HepG2 (cell line): ENCODE data around the gene TFF2. TPM values are rescaled to one million over a fixed set of nuclear protein-coding genes. Genes with fewer than 3 reads are reported as not detected.

Experiments
- ATAC-seq: fragments of 200-7000 bp; cut with Tn5 transposase; 3 replicates; pipeline ENCODE4 v1.9.1; 2020; ENCODE audit warnings: mild to moderate bottlenecking, moderate library complexity
- BruUV-seq: library from RNA; stranded (reverse); fragments of 400-500 nt; replicated peaks from 2 replicates; lab custom pipeline; 2021; lab: Mats Ljungman, UMichigan
- CTCF ChIA-PET: fragments of 300-600 bp; formaldehyde crosslinking; extraction: SDS; loops from one replicate; lab custom pipeline; 2021; ENCODE audit warnings: low total read pairs, inconsistent platforms, low intra/inter-chr PET ratio; lab: Yijun Ruan, JAX
- POLR2A ChIA-PET: fragments of 350-600 bp; sonication (Branson Sonifier 250); formaldehyde crosslinking; loops from one replicate; lab custom pipeline; 2020; ENCODE audit warnings: antibody characterized with exemption, inconsistent platforms; lab: Yijun Ruan, JAX
- DNase-seq: peaks from one replicate; pipeline ENCODE4 v3.0.0-alpha.2; 2015; ENCODE audit warnings: low spot score
- FAIRE-seq: peaks from 3 replicates; lab custom pipeline; 2011; peaks lifted over from hg19 to GRCh38; lab: Jason Lieb, UNC
- H2AFZ ChIP-seq: one replicate; pipeline ENCODE4 v1.6.1; 2011; ENCODE audit warnings: low read length, inconsistent platforms
- H3K27ac ChIP-seq: fragments of 300-600 bp; 3 replicates; pipeline ENCODE4 v1.8.0; 2011; ENCODE audit warnings: mixed run types, mild to moderate bottlenecking, mixed read lengths, low read length, inconsistent platforms; ENCODE audit not compliant: insufficient read depth; ENCODE audit errors: extremely low read length
- H3K27me3 ChIP-seq, 2 experiments: fragments of 200-600 bp in 1 of 2; 2 replicates in 1 of 2; 3 replicates in 1 of 2; pipeline versions ENCODE4 v1.6.0 to v1.8.0; 2011; ENCODE audit warnings: low read length in 2 of 2, mild to moderate bottlenecking in 2 of 2, moderate library complexity in 2 of 2, inconsistent platforms in 1 of 2; ENCODE audit not compliant: insufficient read depth in 2 of 2, control insufficient read depth in 1 of 2
- H3K36me3 ChIP-seq, 2 experiments: fragments of 200-600 bp in 1 of 2; replicated peaks in 1 of 2; 2 replicates in 1 of 2; 3 replicates in 1 of 2; pipeline versions ENCODE4 v1.5.1 to v1.8.0; 2011; ENCODE audit warnings: low read length in 2 of 2, inconsistent platforms in 1 of 2; ENCODE audit not compliant: insufficient read depth in 2 of 2, control insufficient read depth in 1 of 2
- H3K4me1 ChIP-seq: 2 replicates; pipeline ENCODE4 v1.5.1; 2012; ENCODE audit warnings: low read length, inconsistent platforms; ENCODE audit not compliant: insufficient read depth
- H3K4me2 ChIP-seq: 2 replicates; pipeline ENCODE4 v1.6.0; 2011; ENCODE audit warnings: low read depth, low read length, inconsistent platforms
- H3K4me3 ChIP-seq, 3 experiments: fragments of 200-600 bp in 1 of 3; sonication (generic), shearing (Covaris generic) in 1 of 3; replicated peaks in 1 of 3; 2 replicates each; pipeline ENCODE4 v1.5.1; 2011 to 2016; ENCODE audit warnings: low read length in 3 of 3, inconsistent platforms in 2 of 3, low read depth in 2 of 3, mild to moderate bottlenecking in 2 of 3, control low read depth in 1 of 3, mixed read lengths in 1 of 3; ENCODE audit not compliant: insufficient read depth in 1 of 3
- H3K79me2 ChIP-seq: one replicate; pipeline ENCODE4 v1.6.1; 2011; ENCODE audit warnings: low read length, inconsistent platforms; ENCODE audit not compliant: insufficient read depth
- H3K9ac ChIP-seq: 2 replicates; pipeline ENCODE4 v1.6.0; 2011; ENCODE audit warnings: mild to moderate bottlenecking, low read depth, low read length, inconsistent platforms; ENCODE audit not compliant: insufficient read depth
- H3K9me3 ChIP-seq: 2 replicates; pipeline ENCODE4 v1.5.1; 2012; ENCODE audit warnings: mild to moderate bottlenecking, low read length
- H4K20me1 ChIP-seq: 2 replicates; pipeline ENCODE4 v1.6.0; 2011; ENCODE audit warnings: inconsistent platforms, mild to moderate bottlenecking, low read length, moderate library complexity; ENCODE audit not compliant: insufficient read depth
- KLF9 ChIP-seq: IDR thresholded peaks from 2 replicates; pipeline ENCODE4 v1.6.1; 2016; ENCODE audit warnings: low read depth
- NBN ChIP-seq: fragments of 450-650 bp; conservative IDR thresholded peaks from 2 replicates; pipeline ENCODE4 v1.6.1; 2017
- PHF21A ChIP-seq: sonication (generic); formaldehyde crosslinking; IDR thresholded peaks from 2 replicates; pipeline ENCODE4 v1.5.0; 2020; ENCODE audit warnings: mild to moderate bottlenecking, missing genetic modification reagents
- SKI ChIP-seq: fragments of 450-650 bp; IDR thresholded peaks from one replicate; pipeline ENCODE4 v1.6.1; 2018; ENCODE audit warnings: mild to moderate bottlenecking; ENCODE audit not compliant: partially characterized antibody
- SRSF9 ChIP-seq: fragments of 200-400 bp; formaldehyde crosslinking; IDR thresholded peaks from 2 replicates; pipeline ENCODE4 v1.6.1; 2018; ENCODE audit warnings: borderline replicate concordance, mild to moderate bottlenecking, low read depth, low read length; ENCODE audit not compliant: insufficient read depth, poor library complexity, severe bottlenecking
- ZHX1 ChIP-seq: sonication (generic); formaldehyde crosslinking; IDR thresholded peaks from 2 replicates; pipeline ENCODE4 v1.8.1; 2022; ENCODE audit warnings: low read depth, mild to moderate bottlenecking, missing genetic modification reagents
- ZNF143 ChIP-seq: sonication (generic); formaldehyde crosslinking; IDR thresholded peaks from 2 replicates; pipeline ENCODE4 v1.4.0; 2020; ENCODE audit warnings: missing genetic modification reagents
- ZNF569 ChIP-seq: sonication (generic); formaldehyde crosslinking; IDR thresholded peaks from 2 replicates; pipeline ENCODE4 v1.5.0; 2020; ENCODE audit warnings: mild to moderate bottlenecking, missing genetic modification reagents, moderate library complexity, borderline replicate concordance
- WGBS: methylation state at CpG from one replicate; pipeline ENCODE4 v1.1.6; 2017; ENCODE audit warnings: low lambda C conversion rate; 5-methylcytosine and 5-hydroxymethylcytosine counted together
- in situ Hi-C: cut with HindIII; loops from 2 replicates; pipeline ENCODE4 v1.10.0; 2017; ENCODE audit warnings: low pct_unique_long_range_greater_than_20kb; ENCODE audit not compliant: extremely low pct_ligation_motif_present
- intact Hi-C: fragments of 100-400 bp; cut with micrococcal nuclease; formaldehyde crosslinking; loops from one replicate; pipeline ENCODE4 v1.10.0; 2022; ENCODE audit not compliant: unreplicated experiment
- polyA plus RNA-seq, 8 experiments: library from polyadenylated mRNA; depleted of rRNA in 3 of 8; stranded (reverse) in 7 of 8; unstranded in 1 of 8; fragments of >200 nt; fragmentation: Illumina TruSeq in 4 of 8; extraction: Trizol in 4 of 8; gene quantifications; 2 replicates each; pipeline versions ENCODE4 v1.2.1 to v1.2.3, GENCODE V29; 2011 to 2016; ENCODE audit warnings: low read depth in 4 of 8, missing spikeins in 1 of 8, mixed read lengths in 1 of 8; ENCODE audit not compliant: insufficient read depth in 1 of 8
- total RNA-seq, 5 experiments: library from RNA; depleted of rRNA; stranded (reverse); fragments of >200 nt; fragmentation: Illumina TruSeq; extraction: Trizol; gene quantifications; 2 replicates each; pipeline ENCODE4 v1.2.3, GENCODE V29; 2016; ENCODE audit warnings: low read depth in 1 of 5
- TF ChIP-seq, protein P1 (sequence below): IDR thresholded peaks from 2 replicates; pipeline ENCODE4 v1.6.1; 2016; ENCODE audit warnings: missing compliant biosample characterization, missing genetic modification reagents, borderline replicate concordance
- TF ChIP-seq, protein P2 (sequence below): sonication (generic); formaldehyde crosslinking; IDR thresholded peaks from 2 replicates; pipeline ENCODE4 v1.8.0; 2022; ENCODE audit warnings: low read depth, missing genetic modification reagents
- TF ChIP-seq, protein P3 (sequence below): sonication (generic); formaldehyde crosslinking; IDR thresholded peaks from one replicate; pipeline ENCODE4 v1.5.1; 2020; ENCODE audit warnings: mild to moderate bottlenecking, missing genetic modification reagents; ENCODE audit errors: not compliant biosample characterization

The TFF2 gene
- total and polyA plus RNA-seq, 2 of the 13 experiments (the other 11 are each of a cell fraction or from before 2014, with no cell fraction given), result 1.5 TPM; not detected in 1

DNA sequence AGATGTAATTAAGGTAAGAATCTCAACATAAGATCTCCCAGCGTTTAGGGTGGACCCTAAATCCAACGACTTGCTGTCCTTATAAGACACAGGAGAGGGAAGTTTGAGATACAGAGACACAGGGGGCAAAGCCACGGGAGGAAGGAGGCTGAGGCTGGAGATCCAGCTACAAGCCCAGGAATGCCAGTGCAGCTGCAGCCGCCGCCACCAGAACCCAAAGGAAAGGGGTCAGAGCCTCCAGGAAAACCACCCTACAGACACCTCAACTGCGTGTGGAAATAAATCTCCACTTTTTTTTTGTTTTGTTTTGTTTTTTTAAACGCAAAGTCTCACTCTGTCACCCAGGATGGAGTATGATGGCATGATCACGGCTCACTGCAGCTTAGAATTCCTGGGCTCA, 27.6 kb upstream of the TFF2 start:
- in situ Hi-C loops, result no loop called here
- whole genome bisulfite sequencing, result 91% methylated on average over 5 of the region's 8 CpGs
- Histone ChIP-seq H3K4me2 (no peak overlapping the region), H4K20me1 (no peaks in the 10 kb centered on the region), H3K4me1 (peaks cover 4% of the 10 kb centered on the region; the same call in 1 of the 2 replicates), H2AFZ (no peak overlapping the region), H3K4me3 (no peak overlapping the region), H3K79me2 (no peaks in the 10 kb centered on the region), H3K27ac (no peak overlapping the region), H3K9me3 (no peaks in the 10 kb centered on the region), H3K27me3 (no peaks in the 10 kb centered on the region), H3K9ac (no peak overlapping the region), H3K36me3 (no peaks in the 10 kb centered on the region)
- no TSS peak for BruUV-seq
- FAIRE-seq, result no peak
- DNase-seq, result no peak
- CTCF ChIA-PET, result no interaction called here
- POLR2A ChIA-PET, result interaction anchor here (1.1 kb wide), 1 partner anchor 11 kb away, joined by 3 read pairs; no protein-coding TSS in a partner anchor
- no peak for ATAC-seq
- intact Hi-C loops, result no loop called here
- TF ChIP-seq ZNF143 (CRISPR knock-in tag), result no peak
- TF ChIP-seq, protein P1, sequence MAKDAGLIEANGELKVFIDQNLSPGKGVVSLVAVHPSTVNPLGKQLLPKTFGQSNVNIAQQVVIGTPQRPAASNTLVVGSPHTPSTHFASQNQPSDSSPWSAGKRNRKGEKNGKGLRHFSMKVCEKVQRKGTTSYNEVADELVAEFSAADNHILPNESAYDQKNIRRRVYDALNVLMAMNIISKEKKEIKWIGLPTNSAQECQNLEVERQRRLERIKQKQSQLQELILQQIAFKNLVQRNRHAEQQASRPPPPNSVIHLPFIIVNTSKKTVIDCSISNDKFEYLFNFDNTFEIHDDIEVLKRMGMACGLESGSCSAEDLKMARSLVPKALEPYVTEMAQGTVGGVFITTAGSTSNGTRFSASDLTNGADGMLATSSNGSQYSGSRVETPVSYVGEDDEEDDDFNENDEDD (CRISPR knock-in tag), result no peak
- no peak for TF ChIP-seq ZNF569 (CRISPR knock-in tag)
- TF ChIP-seq KLF9 (CRISPR knock-in tag), result no peak
- TF ChIP-seq NBN, result no peak
- TF ChIP-seq PHF21A (CRISPR knock-in tag), result no peak
- no peak for TF ChIP-seq SKI
- TF ChIP-seq ZHX1 (CRISPR knock-in tag), result no peak
- TF ChIP-seq, protein P2, sequence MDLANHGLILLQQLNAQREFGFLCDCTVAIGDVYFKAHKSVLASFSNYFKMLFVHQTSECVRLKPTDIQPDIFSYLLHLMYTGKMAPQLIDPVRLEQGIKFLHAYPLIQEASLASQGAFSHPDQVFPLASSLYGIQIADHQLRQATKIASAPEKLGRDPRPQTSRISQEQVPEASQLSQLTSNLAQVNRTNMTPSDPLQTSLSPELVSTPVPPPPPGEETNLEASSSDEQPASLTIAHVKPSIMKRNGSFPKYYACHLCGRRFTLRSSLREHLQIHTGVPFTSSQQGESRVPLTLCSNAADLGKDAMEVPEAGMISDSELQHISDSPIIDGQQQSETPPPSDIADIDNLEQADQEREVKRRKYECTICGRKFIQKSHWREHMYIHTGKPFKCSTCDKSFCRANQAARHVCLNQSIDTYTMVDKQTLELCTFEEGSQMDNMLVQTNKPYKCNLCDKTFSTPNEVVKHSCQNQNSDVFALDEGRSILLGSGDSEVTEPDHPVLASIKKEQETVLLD (CRISPR knock-in tag), result no peak
- TF ChIP-seq, protein P3, sequence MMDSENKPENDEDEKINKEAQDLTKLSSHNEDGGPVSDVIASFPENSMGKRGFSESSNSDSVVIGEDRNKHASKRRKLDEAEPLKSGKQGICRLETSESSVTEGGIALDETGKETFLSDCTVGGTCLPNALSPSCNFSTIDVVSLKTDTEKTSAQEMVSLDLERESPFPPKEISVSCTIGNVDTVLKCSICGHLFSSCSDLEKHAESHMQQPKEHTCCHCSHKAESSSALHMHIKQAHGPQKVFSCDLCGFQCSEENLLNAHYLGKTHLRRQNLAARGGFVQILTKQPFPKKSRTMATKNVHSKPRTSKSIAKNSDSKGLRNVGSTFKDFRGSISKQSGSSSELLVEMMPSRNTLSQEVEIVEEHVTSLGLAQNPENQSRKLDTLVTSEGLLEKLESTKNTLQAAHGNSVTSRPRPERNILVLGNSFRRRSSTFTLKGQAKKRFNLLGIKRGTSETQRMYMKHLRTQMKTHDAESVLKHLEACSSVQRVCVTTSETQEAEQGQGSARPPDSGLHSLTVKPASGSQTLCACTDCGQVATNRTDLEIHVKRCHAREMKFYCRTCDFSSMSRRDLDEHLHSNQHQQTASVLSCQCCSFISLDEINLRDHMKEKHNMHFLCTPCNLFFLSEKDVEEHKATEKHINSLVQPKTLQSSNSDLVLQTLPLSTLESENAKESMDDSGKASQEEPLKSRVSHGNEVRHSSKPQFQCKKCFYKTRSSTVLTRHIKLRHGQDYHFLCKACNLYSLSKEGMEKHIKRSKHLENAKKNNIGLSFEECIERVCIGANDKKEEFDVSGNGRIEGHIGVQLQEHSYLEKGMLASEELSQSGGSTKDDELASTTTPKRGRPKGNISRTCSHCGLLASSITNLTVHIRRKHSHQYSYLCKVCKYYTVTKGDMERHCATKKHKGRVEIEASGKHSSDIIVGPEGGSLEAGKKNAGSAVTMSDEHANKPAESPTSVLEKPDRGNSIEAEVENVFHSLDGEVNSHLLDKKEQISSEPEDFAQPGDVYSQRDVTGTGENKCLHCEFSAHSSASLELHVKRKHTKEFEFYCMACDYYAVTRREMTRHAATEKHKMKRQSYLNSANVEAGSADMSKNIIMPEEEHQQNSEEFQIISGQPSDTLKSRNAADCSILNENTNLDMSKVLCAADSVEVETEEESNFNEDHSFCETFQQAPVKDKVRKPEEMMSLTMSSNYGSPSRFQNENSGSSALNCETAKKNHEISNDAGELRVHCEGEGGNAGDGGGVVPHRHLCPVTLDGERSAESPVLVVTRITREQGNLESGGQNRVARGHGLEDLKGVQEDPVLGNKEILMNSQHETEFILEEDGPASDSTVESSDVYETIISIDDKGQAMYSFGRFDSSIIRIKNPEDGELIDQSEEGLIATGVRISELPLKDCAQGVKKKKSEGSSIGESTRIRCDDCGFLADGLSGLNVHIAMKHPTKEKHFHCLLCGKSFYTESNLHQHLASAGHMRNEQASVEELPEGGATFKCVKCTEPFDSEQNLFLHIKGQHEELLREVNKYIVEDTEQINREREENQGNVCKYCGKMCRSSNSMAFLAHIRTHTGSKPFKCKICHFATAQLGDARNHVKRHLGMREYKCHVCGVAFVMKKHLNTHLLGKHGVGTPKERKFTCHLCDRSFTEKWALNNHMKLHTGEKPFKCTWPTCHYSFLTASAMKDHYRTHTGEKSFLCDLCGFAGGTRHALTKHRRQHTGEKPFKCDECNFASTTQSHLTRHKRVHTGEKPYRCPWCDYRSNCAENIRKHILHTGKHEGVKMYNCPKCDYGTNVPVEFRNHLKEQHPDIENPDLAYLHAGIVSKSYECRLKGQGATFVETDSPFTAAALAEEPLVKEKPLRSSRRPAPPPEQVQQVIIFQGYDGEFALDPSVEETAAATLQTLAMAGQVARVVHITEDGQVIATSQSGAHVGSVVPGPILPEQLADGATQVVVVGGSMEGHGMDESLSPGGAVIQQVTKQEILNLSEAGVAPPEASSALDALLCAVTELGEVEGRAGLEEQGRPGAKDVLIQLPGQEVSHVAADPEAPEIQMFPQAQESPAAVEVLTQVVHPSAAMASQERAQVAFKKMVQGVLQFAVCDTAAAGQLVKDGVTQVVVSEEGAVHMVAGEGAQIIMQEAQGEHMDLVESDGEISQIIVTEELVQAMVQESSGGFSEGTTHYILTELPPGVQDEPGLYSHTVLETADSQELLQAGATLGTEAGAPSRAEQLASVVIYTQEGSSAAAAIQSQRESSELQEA, result no peak
- no peak for TF ChIP-seq SRSF9
